GM13976 (cell line): Measurements from ENCODE around the gene CASP2.

ENCODE experiments used
- DNase-seq: peaks from one replicate; pipeline ENCODE4 v3.0.0; 2012; ENCODE audit warnings: low spot score
- CTCF ChIP-seq: IDR thresholded peaks from 2 replicates; pipeline ENCODE4 v1.5.1; 2012; ENCODE audit warnings: borderline replicate concordance, mild to moderate bottlenecking; ENCODE audit not compliant: insufficient read depth; ENCODE audit errors: extremely low read depth, missing control alignments, control extremely low read depth
- in situ Hi-C: fragments of 300-500 bp; cut with MboI; formaldehyde crosslinking; loops from one replicate; pipeline ENCODE4 v1.12.0; 2022; ENCODE audit warnings: low sequenced_read_pairs, mixed read lengths, inconsistent platforms; ENCODE audit not compliant: unreplicated experiment

The CASP2 gene

DNA sequence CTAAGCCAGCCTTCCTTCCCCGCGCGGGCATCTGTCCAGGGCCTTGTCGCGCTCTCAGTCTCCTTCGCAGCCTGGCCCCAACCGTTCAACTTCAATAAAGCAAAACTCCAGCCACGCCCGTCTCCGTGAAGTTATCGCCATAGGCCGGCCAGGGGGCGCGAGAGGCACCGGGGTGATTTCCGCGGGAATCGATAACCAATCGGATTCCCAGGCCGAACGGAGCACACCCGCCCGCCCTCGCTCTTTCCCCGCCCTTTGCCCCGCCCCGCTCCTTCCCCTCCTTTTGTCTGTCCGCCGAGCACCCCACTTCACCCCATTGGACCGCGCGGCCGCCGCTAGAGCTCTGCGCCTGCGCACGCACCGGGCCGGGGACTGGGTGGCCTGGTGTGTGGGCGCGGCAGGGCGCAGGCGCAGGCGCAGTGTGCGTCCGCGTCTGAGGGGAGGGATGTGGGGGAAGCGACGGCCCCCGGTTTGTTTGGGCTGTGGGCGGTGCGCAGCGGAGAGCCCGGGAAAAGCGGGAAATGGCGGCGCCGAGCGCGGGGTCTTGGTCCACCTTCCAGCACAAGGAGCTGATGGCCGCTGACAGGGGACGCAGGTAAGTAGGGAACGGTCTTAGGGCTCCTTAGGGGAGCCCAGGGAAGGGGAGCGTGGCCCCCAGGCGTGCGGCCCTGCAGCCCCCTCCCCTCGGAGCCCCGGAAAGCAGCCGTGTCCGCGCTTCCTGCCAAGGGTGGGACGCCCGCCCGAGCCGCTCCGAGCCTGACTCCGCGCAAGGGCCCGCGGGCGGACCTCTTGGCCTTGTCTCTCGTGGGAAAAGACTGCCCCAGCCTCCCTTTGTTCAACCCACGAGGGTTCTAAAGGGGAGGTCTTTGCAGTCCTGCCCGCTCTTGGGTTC is at the start of gene CASP2:
TSS of gene CASP2 (plus strand) at position 417 of the 892 bp plus-strand sequence. CDS start at position 522, 105 bp downstream.
- TF ChIP-seq CTCF, result peak; percentile 21
- in situ Hi-C loops, result no loop called here
- DNase-seq, result peak; percentile 100

DNA sequence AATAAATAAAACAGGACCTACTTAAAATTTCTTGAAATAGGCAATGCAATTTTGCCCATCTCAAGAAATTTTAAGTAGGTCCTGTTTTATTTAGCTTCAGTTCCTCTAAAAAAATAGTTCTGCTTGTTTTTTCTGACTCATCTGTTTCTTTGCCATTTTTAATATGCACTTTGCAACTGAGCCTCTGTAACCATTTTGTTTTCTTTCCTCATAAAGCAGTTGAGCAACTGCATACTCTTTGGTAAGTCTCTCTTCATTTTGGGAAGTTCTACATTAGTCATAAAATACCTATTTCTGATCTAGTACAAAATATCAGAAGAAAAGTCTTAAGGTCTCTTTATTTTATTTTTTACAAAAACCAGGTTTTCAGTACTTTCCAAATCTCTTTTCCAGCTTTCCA is 48.3 kb upstream of the CASP2 start:
- in situ Hi-C loops, result loop anchor here (25.0 kb wide), 1 partner anchor 172 kb away; the partner anchor contains the start of gene EPHA1
- no peak for TF ChIP-seq CTCF
- no peak for DNase-seq

GRCh38 chr7:143240291-143241168 is 47.6 kb upstream of the CASP2 start:
- in situ Hi-C loops, result loop anchor here (25.0 kb wide), 1 partner anchor 172 kb away; the partner anchor contains the start of gene EPHA1
- TF ChIP-seq CTCF, result peak; percentile 76
- DNase-seq, result peak; percentile 61

DNA sequence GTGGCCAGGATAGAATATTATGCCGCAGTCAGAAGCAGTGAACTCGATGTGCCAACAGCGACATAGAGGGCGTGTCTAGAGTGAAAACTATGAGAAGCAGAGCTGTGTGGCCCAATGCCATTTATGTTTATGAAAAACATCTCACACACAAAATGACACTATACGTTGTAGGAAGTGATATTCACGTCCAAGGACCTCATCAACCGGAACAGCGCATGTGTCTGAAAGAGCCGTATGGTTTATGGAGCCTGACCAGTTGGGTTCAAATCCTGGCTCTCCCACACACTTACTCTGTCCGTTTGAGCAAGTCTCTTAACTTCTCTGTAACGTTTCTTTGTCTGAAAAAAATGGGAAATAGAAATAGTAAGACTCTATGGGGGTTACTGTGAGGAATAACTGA is 45.8 kb upstream of the CASP2 start:
- TF ChIP-seq CTCF, result no peak
- no peak for DNase-seq
- in situ Hi-C loops, result loop anchor here (25.0 kb wide), 1 partner anchor 170 kb away; the partner anchor contains the start of gene EPHA1

- no peak for DNase-seq
- in situ Hi-C loops, result loop anchor here (25.0 kb wide), 1 partner anchor 169 kb away; the partner anchor contains the start of gene EPHA1
- TF ChIP-seq CTCF, result no peak
Observed at GRCh38 chr7:143243111-143243510, 45.0 kb upstream of the CASP2 start.

DNA sequence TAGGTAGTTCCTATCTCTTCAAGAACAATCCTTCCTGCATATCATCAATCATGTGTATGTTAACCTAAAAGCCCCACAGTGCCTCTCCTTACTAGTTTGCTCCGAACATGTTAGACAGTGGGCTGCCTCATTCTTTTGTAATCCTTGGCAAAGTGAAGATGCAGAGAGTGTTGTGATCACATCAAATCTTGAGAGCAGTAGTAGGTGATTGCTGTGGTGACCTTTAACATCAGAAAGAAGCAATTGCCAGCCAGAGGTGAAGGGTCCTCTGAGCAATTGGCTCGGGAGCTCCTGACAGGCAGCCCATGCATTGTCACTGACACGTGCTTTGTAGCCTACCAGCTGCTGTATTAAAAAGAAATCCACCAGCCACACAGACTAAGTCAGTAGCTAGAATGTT is 44.5 kb upstream of the CASP2 start:
- in situ Hi-C loops, result loop anchor here (25.0 kb wide), 1 partner anchor 169 kb away; the partner anchor contains the start of gene EPHA1
- DNase-seq, result no peak
- no peak for TF ChIP-seq CTCF
